B cell (primary cell): ENCODE results near the gene KANK3. TPM values are rescaled to one million over a fixed set of nuclear protein-coding genes. Genes with fewer than 3 reads are reported as not detected.
A peak's percentile ranks its signal among the peaks of the same experiment; 100 is the strongest.

ENCODE experiments used
- ATAC-seq: fragments of 200-7000 bp; cut with Tn5 transposase; one replicate; pipeline ENCODE4 v1.10.0; 2021; ENCODE audit warnings: low read depth, mild to moderate bottlenecking, moderate number of reproducible peaks, moderate library complexity
- CTCF ChIA-PET: fragments of 350-600 bp; sonication (Branson Sonifier 250); formaldehyde crosslinking; loops from one replicate; lab custom pipeline; 2021; ENCODE audit warnings: antibody characterized with exemption, inconsistent platforms; lab: Charles Lee
- POLR2A ChIA-PET: fragments of 350-600 bp; sonication (Branson Sonifier 250); formaldehyde crosslinking; loops from one replicate; lab custom pipeline; 2021; ENCODE audit warnings: antibody characterized with exemption; lab: Charles Lee
- DNase-seq: peaks from one replicate; pipeline ENCODE4 v3.0.0; 2013
- H2AFZ ChIP-seq: 2 replicates; pipeline ENCODE4 v1.6.1; 2012; ENCODE audit warnings: mild to moderate bottlenecking, low read depth, low read length; ENCODE audit not compliant: insufficient read depth, poor library complexity, severe bottlenecking
- H3K27ac ChIP-seq, 2 donors: 1 replicate in 1 of 2; 2 replicates in 1 of 2; pipeline ENCODE4 v1.5.1; 2012 to 2013; ENCODE audit warnings: low read length in 2 of 2, mild to moderate bottlenecking in 2 of 2, moderate library complexity in 1 of 2
- H3K27me3 ChIP-seq, 4 experiments: fragments of 200-600 bp in 1 of 4; sonication (generic) in 1 of 4; replicated peaks in 1 of 4; 1 replicate in 2 of 4; 2 replicates in 2 of 4; pipeline versions ENCODE4 v1.6.1 to v1.7.0; 2013 to 2016; ENCODE audit warnings: low read length in 3 of 4, mild to moderate bottlenecking in 2 of 4, mixed read lengths in 1 of 4, moderate library complexity in 1 of 4; ENCODE audit not compliant: insufficient read depth in 4 of 4, control insufficient read depth in 3 of 4; ENCODE audit errors: control extremely low read depth in 1 of 4
- H3K36me3 ChIP-seq, 2 experiments: replicated peaks in 1 of 2; 1 replicate in 1 of 2; 2 replicates in 1 of 2; pipeline versions ENCODE4 v1.6.1 to v1.7.1; 2013; ENCODE audit warnings: low read length in 1 of 2; ENCODE audit not compliant: insufficient read depth in 2 of 2, control insufficient read depth in 1 of 2; ENCODE audit errors: control extremely low read depth in 1 of 2, extremely low read depth in 1 of 2
- H3K4me1 ChIP-seq, 2 donors: fragments of 200-600 bp in 1 of 2; sonication (generic) in 1 of 2; 1 replicate in 1 of 2; 2 replicates in 1 of 2; pipeline versions ENCODE4 v1.5.1 to v1.6.1; 2013 to 2017; ENCODE audit warnings: low read length in 2 of 2; ENCODE audit not compliant: control insufficient read depth in 2 of 2, insufficient read depth in 2 of 2
- H3K4me2 ChIP-seq: replicated peaks from 2 replicates; pipeline ENCODE3; 2012; ENCODE audit warnings: mild to moderate bottlenecking, low read depth, low read length; ENCODE audit not compliant: poor library complexity, severe bottlenecking
- H3K4me3 ChIP-seq, 5 experiments: fragments of 200-600 bp in 1 of 5; sonication (generic) in 1 of 5; 1 replicate in 3 of 5; 2 replicates in 2 of 5; pipeline versions ENCODE4 v1.5.1 to v1.7.0; 2011 to 2016; ENCODE audit warnings: low read length in 4 of 5, mild to moderate bottlenecking in 4 of 5, low read depth in 2 of 5, control low read depth in 1 of 5, moderate library complexity in 1 of 5; ENCODE audit not compliant: insufficient read depth in 1 of 5; ENCODE audit errors: control extremely low read depth in 1 of 5, extremely low read depth in 1 of 5
- H3K79me2 ChIP-seq: fragments of 200-600 bp; sonication (generic); one replicate; pipeline ENCODE4 v1.6.0; 2016; ENCODE audit warnings: low read length; ENCODE audit not compliant: control insufficient read depth, insufficient read depth
- H3K9ac ChIP-seq: fragments of 200-600 bp; sonication (generic); 2 replicates; pipeline ENCODE4 v1.6.1; 2017; ENCODE audit warnings: mild to moderate bottlenecking, low read length, moderate library complexity
- H3K9me3 ChIP-seq, 3 donors: one replicate each; pipeline versions ENCODE4 v1.6.1 to v1.7.1; 2013; ENCODE audit warnings: low read length in 2 of 3; ENCODE audit not compliant: control insufficient read depth in 2 of 3, insufficient read depth in 1 of 3; ENCODE audit errors: control extremely low read depth in 1 of 3
- H4K20me1 ChIP-seq: 2 replicates; pipeline ENCODE4 v1.6.0; 2012; ENCODE audit warnings: mild to moderate bottlenecking, low read length; ENCODE audit not compliant: insufficient read depth, control insufficient read depth, poor library complexity, severe bottlenecking
- H3K27ac Mint-ChIP-seq: one replicate; pipeline ENCODE4 v1.8.0; 2021; ENCODE audit warnings: mixed read lengths
- H3K27me3 Mint-ChIP-seq: one replicate; pipeline ENCODE4 v1.8.0; 2021; ENCODE audit warnings: mixed read lengths
- H3K4me1 Mint-ChIP-seq: one replicate; pipeline ENCODE4 v1.8.0; 2021; ENCODE audit warnings: mixed read lengths
- H3K4me3 Mint-ChIP-seq: one replicate; pipeline ENCODE4 v1.8.0; 2021; ENCODE audit warnings: mixed read lengths
- H3K9me3 Mint-ChIP-seq: one replicate; pipeline ENCODE4 v1.8.0; 2022; ENCODE audit warnings: mixed read lengths; ENCODE audit not compliant: insufficient read depth
- CTCF ChIP-seq: fragments of 200-600 bp; IDR thresholded peaks from one replicate; pipeline ENCODE4 v1.8.0; 2022; ENCODE audit warnings: antibody characterized with exemption, mild to moderate bottlenecking
- EZH2 ChIP-seq: IDR thresholded peaks from 2 replicates; pipeline ENCODE4 v1.6.1; 2012; ENCODE audit warnings: borderline replicate concordance, low read depth, mild to moderate bottlenecking, moderate library complexity, low read length; ENCODE audit not compliant: insufficient read depth, poor library complexity, severe bottlenecking
- WGBS: methylation state at CpG from one replicate; pipeline ENCODE4 v1.1.5; 2013; ENCODE audit warnings: missing lambda C conversion rate; ENCODE audit not compliant: insufficient coverage; 5-methylcytosine and 5-hydroxymethylcytosine counted together
- intact Hi-C: fragments of 100-400 bp; cut with micrococcal nuclease; formaldehyde crosslinking; loops from one replicate; pipeline ENCODE4 v1.10.0; 2022
- polyA plus RNA-seq: library from polyadenylated mRNA; depleted of rRNA; stranded (reverse); fragments of >200 nt; gene quantifications from 2 replicates; pipeline ENCODE4 v1.2.3, GENCODE V29; 2012
- total RNA-seq, 2 donors: library from RNA; stranded (reverse); fragments of 120-200 nt in 1 of 2; gene quantifications; 1 replicate in 1 of 2; 2 replicates in 1 of 2; pipeline versions ENCODE4 v1.2.3 to v1.2.4, GENCODE V29; 2013 to 2022

Gene KANK3
- total and polyA plus RNA-seq, 2 donors (not counting 1 experiment from before 2014, with no cell fraction given): 0.27 to 0.34 TPM

- H3K79me2 ChIP-seq: peaks cover 40% of the 10 kb centered on the region
- 100% methylated on average over 1 of the region's 1 CpG for WGBS
- H3K4me3 Mint-ChIP-seq: no peak overlapping the region
- no peak for ATAC-seq
- no peak overlapping the region for H3K4me2 ChIP-seq
- H3K9ac ChIP-seq: no peak overlapping the region
- POLR2A ChIA-PET: interaction anchor here (0.6 to 1.7 kb wide), 2 partner anchors 11 to 109 kb away, joined by 4 to 5 read pairs; no protein-coding TSS in a partner anchor
- H3K27me3 Mint-ChIP-seq: no peaks in the 10 kb centered on the region
- H3K4me1 ChIP-seq: peaks cover 18 to 39% of the 10 kb centered on the region in 2 donors
- peaks cover 40% of the 10 kb centered on the region for H3K4me1 Mint-ChIP-seq
- peak overlapping the region; percentile 59 for H3K27ac Mint-ChIP-seq
- H2AFZ ChIP-seq: no peak overlapping the region
- peaks cover 8% of the 10 kb centered on the region for H4K20me1 ChIP-seq
- CTCF ChIA-PET: interaction anchor here (1.3 kb wide), 1 partner anchor 30 kb away, joined by 6 read pairs; no protein-coding TSS in a partner anchor
- H3K27ac ChIP-seq: no peak overlapping the region
- intact Hi-C loops: no loop called here
- H3K27me3 ChIP-seq: peaks cover 0 to 3% (median 2%) of the 10 kb centered on the region in 4 experiments
- no peak for DNase-seq
- no peaks in the 10 kb centered on the region for H3K9me3 Mint-ChIP-seq
- peaks cover 0 to 20% of the 10 kb centered on the region in 2 experiments for H3K36me3 ChIP-seq
- no peak for TF ChIP-seq CTCF
- no peak for TF ChIP-seq EZH2
- H3K9me3 ChIP-seq: no peaks in the 10 kb centered on the region
- no peak overlapping the region for H3K4me3 ChIP-seq
Measured at GRCh38 chr19:8323781-8324185, 19.3 kb downstream of the KANK3 start.

- Histone ChIP-seq H3K9ac (peak overlapping the region; percentile 98), H3K79me2 (peaks cover 40% of the 10 kb centered on the region)
Measured at GRCh38 chr19:8322638-8322997, 20.4 kb downstream of the KANK3 start.

More at GRCh38 chr19:8322638-8322997, 20.4 kb downstream of the KANK3 start:
- H2AFZ ChIP-seq: no peak overlapping the region
- no peaks in the 10 kb centered on the region for H3K27me3 Mint-ChIP-seq
- ChIA-PET CTCF (no interaction called here), POLR2A (interaction anchor here (0.6 kb wide), 1 partner anchor 10 kb away, joined by 3 read pairs; no protein-coding TSS in a partner anchor)
- WGBS: 84% methylated on average over 5 of the region's 7 CpGs
- TF ChIP-seq CTCF (no peak), EZH2 (no peak)
- H3K9me3 Mint-ChIP-seq: no peaks in the 10 kb centered on the region
- peaks cover 0 to 20% of the 10 kb centered on the region in 2 experiments for H3K36me3 ChIP-seq
- H3K4me2 ChIP-seq: peak overlapping the region; percentile 90
- no peaks in the 10 kb centered on the region for H3K9me3 ChIP-seq
- peak overlapping the region in 3 of 5 experiments; percentile 41 to 99 (median 96) for H3K4me3 ChIP-seq
- peak overlapping the region in 1 of 2 donors; percentile 92 for H3K27ac ChIP-seq
- H3K4me1 Mint-ChIP-seq: peaks cover 40% of the 10 kb centered on the region
- peaks cover 0 to 3% (median 2%) of the 10 kb centered on the region in 4 experiments for H3K27me3 ChIP-seq
- peaks cover 8% of the 10 kb centered on the region for H4K20me1 ChIP-seq
- H3K4me1 ChIP-seq: peaks cover 18 to 39% of the 10 kb centered on the region in 2 donors
- DNase-seq: no peak
- no peak for ATAC-seq
- intact Hi-C loops: no loop called here
- peak overlapping the region; percentile 17 for H3K27ac Mint-ChIP-seq
- peak overlapping the region; percentile 92 for H3K4me3 Mint-ChIP-seq
